ENCODE measurements around the gene EHBP1. TPM values are rescaled to one million over a fixed set of nuclear protein-coding genes. Genes with fewer than 3 reads are reported as not detected.

The EHBP1 gene
- total RNA-seq, 2 donors from 2014 or later, result 22.4 to 22.9 TPM

- no peak for TF ChIP-seq CTCF (IDR thresholded peaks at IDR 0.05)
- H3K4me1 ChIP-seq, result no peaks in the 10 kb centered on the region
- H3K4me3 ChIP-seq, result no peak overlapping the region
- no peaks in the 10 kb centered on the region for H3K27me3 ChIP-seq
- no peaks in the 10 kb centered on the region for H3K36me3 ChIP-seq
- no peak overlapping the region for H3K27ac ChIP-seq
- no peaks in the 10 kb centered on the region for H3K9me3 ChIP-seq
- no peak for DNase-seq (ENCODE audit: low spot score)
Observed at GRCh38 chr2:62958206-62958605, 252.7 kb downstream of the EHBP1 start.

- H3K27ac ChIP-seq, result no peak overlapping the region
- no peaks in the 10 kb centered on the region for H3K9me3 ChIP-seq
- H3K4me1 ChIP-seq, result no peaks in the 10 kb centered on the region
- H3K27me3 ChIP-seq, result no peaks in the 10 kb centered on the region
- no peak for TF ChIP-seq CTCF (IDR thresholded peaks at IDR 0.05)
- no peaks in the 10 kb centered on the region for H3K36me3 ChIP-seq
- no peak overlapping the region for H3K4me3 ChIP-seq
- no peak for DNase-seq (ENCODE audit: low spot score)
Observed at GRCh38 chr2:62964050-62964449, 258.5 kb downstream of the EHBP1 start.

- no peak for TF ChIP-seq CTCF (IDR thresholded peaks at IDR 0.05)
- no peaks in the 10 kb centered on the region for H3K27me3 ChIP-seq
Observed at GRCh38 chr2:62964671-62965070, 259.2 kb downstream of the EHBP1 start.

GRCh38 chr2:62966991-62967390, 261.5 kb downstream of the EHBP1 start:
- Histone ChIP-seq H3K27me3 (no peaks in the 10 kb centered on the region), H3K36me3 (no peaks in the 10 kb centered on the region), H3K4me1 (no peaks in the 10 kb centered on the region), H3K4me3 (no peak overlapping the region), H3K27ac (no peak overlapping the region), H3K9me3 (no peaks in the 10 kb centered on the region)
- DNase-seq (ENCODE audit: low spot score), result no peak
- TF ChIP-seq CTCF (IDR thresholded peaks at IDR 0.05), result no peak

More at GRCh38 chr2:62964671-62965070, 259.2 kb downstream of the EHBP1 start:
- no peak for DNase-seq (ENCODE audit: low spot score)
- no peaks in the 10 kb centered on the region for H3K36me3 ChIP-seq
- H3K27ac ChIP-seq, result no peak overlapping the region
- H3K4me1 ChIP-seq, result no peaks in the 10 kb centered on the region
- no peak overlapping the region for H3K4me3 ChIP-seq
- no peaks in the 10 kb centered on the region for H3K9me3 ChIP-seq

- TF ChIP-seq CTCF (IDR thresholded peaks at IDR 0.05), result no peak
- H3K9me3 ChIP-seq, result no peaks in the 10 kb centered on the region
- no peak for DNase-seq (ENCODE audit: low spot score)
- no peaks in the 10 kb centered on the region for H3K27me3 ChIP-seq
- H3K36me3 ChIP-seq, result no peaks in the 10 kb centered on the region
- H3K4me1 ChIP-seq, result no peaks in the 10 kb centered on the region
- H3K4me3 ChIP-seq, result no peak overlapping the region
- H3K27ac ChIP-seq, result no peak overlapping the region
Observed at GRCh38 chr2:62968168-62968567, 262.7 kb downstream of the EHBP1 start.

GRCh38 chr2:62968668-62969067, 263.2 kb downstream of the EHBP1 start:
- H3K27me3 ChIP-seq, result no peaks in the 10 kb centered on the region
- H3K27ac ChIP-seq, result no peak overlapping the region
- DNase-seq (ENCODE audit: low spot score), result no peak
- H3K4me1 ChIP-seq, result no peaks in the 10 kb centered on the region
- no peak for TF ChIP-seq CTCF (IDR thresholded peaks at IDR 0.05)
- no peaks in the 10 kb centered on the region for H3K36me3 ChIP-seq
- no peaks in the 10 kb centered on the region for H3K9me3 ChIP-seq
- no peak overlapping the region for H3K4me3 ChIP-seq

All from right atrium auricular region (tissue), 2 donors.